Uterus (tissue), 4 donors: ENCODE measurements around the gene ACAT1. TPM values are rescaled to one million over a fixed set of nuclear protein-coding genes. Genes with fewer than 3 reads are reported as not detected.
"Not testable (repeated sequence)": the region's sequence is repeated elsewhere in the genome, so short reads cannot be mapped to it uniquely, and the experiment has no call there.

Experiments used
- DNase-seq, 2 donors: peaks; one replicate each; pipeline ENCODE4 v3.0.0-alpha.2; 2019 to 2020
- H3K27ac ChIP-seq, 2 donors: fragments of 200-600 bp; sonication (generic); 1 replicate in 1 of 2; 2 replicates in 1 of 2; pipeline ENCODE4 v1.5.1; 2016 to 2018
- H3K27me3 ChIP-seq, 2 donors: fragments of 200-600 bp; sonication (generic); one replicate each; pipeline ENCODE4 v1.5.1; 2018 to 2019; ENCODE audit warnings: control low read depth in 1 of 2
- H3K36me3 ChIP-seq, 2 donors: fragments of 200-600 bp; sonication (generic); one replicate each; pipeline ENCODE4 v1.5.1; 2019; ENCODE audit warnings: control low read depth in 1 of 2
- H3K4me1 ChIP-seq, 2 donors: fragments of 200-600 bp; sonication (generic); one replicate each; pipeline ENCODE4 v1.5.1; 2018 to 2019; ENCODE audit warnings: control low read depth in 1 of 2
- H3K4me3 ChIP-seq, 2 donors: fragments of 200-600 bp; sonication (generic); 1 replicate in 1 of 2; 2 replicates in 1 of 2; pipeline ENCODE4 v1.5.1; 2018 to 2019; ENCODE audit warnings: mild to moderate bottlenecking in 1 of 2
- H3K9me3 ChIP-seq, 2 donors: fragments of 200-600 bp; sonication (generic); one replicate each; pipeline ENCODE4 v1.5.1; 2019; ENCODE audit warnings: control low read depth in 1 of 2
- POLR2A ChIP-seq, 2 donors: fragments of 450-650 bp; IDR thresholded peaks; one replicate each; pipeline ENCODE4 v1.6.1; 2016; ENCODE audit warnings: antibody characterized with exemption in 2 of 2, mild to moderate bottlenecking in 1 of 2, moderate library complexity in 1 of 2
- intact Hi-C: fragments of 100-400 bp; cut with DNase I; formaldehyde crosslinking; loops from one replicate; pipeline ENCODE4 v1.15.1; 2023; ENCODE audit warnings: low total_unique reads
- total RNA-seq, 4 donors: library from RNA; depleted of rRNA in 3 of 4; stranded (reverse); fragments of >200 nt in 3 of 4; gene quantifications; one replicate each; pipeline versions ENCODE4 v1.1.0 to v1.2.4, GENCODE V29; 2014 to 2023
- TF ChIP-seq, protein P1 (sequence below), 4 experiments: fragments of 200-600 bp in 2 of 4; fragments of 450-650 bp in 2 of 4; sonication (generic) in 2 of 4; IDR thresholded peaks; one replicate each; pipeline ENCODE4 v1.5.1; 2016 to 2019; ENCODE audit warnings: antibody characterized with exemption in 4 of 4, mild to moderate bottlenecking in 2 of 4, moderate library complexity in 1 of 4
- donor health status: DM: yes; HTN: yes; CAD: no.

Gene ACAT1
- total RNA-seq, 4 donors from 2014 or later = 50.9 to 86.2 (median 70.9) TPM

- TF ChIP-seq, protein P1, sequence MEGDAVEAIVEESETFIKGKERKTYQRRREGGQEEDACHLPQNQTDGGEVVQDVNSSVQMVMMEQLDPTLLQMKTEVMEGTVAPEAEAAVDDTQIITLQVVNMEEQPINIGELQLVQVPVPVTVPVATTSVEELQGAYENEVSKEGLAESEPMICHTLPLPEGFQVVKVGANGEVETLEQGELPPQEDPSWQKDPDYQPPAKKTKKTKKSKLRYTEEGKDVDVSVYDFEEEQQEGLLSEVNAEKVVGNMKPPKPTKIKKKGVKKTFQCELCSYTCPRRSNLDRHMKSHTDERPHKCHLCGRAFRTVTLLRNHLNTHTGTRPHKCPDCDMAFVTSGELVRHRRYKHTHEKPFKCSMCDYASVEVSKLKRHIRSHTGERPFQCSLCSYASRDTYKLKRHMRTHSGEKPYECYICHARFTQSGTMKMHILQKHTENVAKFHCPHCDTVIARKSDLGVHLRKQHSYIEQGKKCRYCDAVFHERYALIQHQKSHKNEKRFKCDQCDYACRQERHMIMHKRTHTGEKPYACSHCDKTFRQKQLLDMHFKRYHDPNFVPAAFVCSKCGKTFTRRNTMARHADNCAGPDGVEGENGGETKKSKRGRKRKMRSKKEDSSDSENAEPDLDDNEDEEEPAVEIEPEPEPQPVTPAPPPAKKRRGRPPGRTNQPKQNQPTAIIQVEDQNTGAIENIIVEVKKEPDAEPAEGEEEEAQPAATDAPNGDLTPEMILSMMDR (IDR thresholded peaks at IDR 0.05) = peak in 3 of 4 experiments; percentile 19 to 39 (median 34)
- TF ChIP-seq POLR2A (IDR thresholded peaks at IDR 0.05) = no peak
- no peak for DNase-seq
- no peaks in the 10 kb centered on the region for H3K36me3 ChIP-seq
- H3K4me3 ChIP-seq = no peak overlapping the region
- H3K4me1 ChIP-seq = peaks cover 0 to 6% of the 10 kb centered on the region in 2 donors
- no peak overlapping the region for H3K27ac ChIP-seq
- H3K9me3 ChIP-seq = no peaks in the 10 kb centered on the region
- intact Hi-C loops = no loop called here
- no peaks in the 10 kb centered on the region for H3K27me3 ChIP-seq
These were observed 3.5 kb upstream of the ACAT1 start for GRCh38 chr11:108117746-108118371.

- intact Hi-C loops, H3K27me3 ChIP-seq, H3K4me1 ChIP-seq, H3K9me3 ChIP-seq, H3K36me3 ChIP-seq, DNase-seq: not testable (repeated sequence)
- H3K4me3 ChIP-seq = peak overlapping the region; percentile 83 to 88
- peak overlapping the region; percentile 92 to 96 for H3K27ac ChIP-seq
These were observed 462 bp upstream of the ACAT1 start for GRCh38 chr11:108120936-108121273.

GRCh38 chr11:108122166-108122628, 830 bp downstream of the ACAT1 start:
- Histone ChIP-seq H3K4me3 (peak overlapping the region; percentile 83 to 88), H3K4me1 (no peaks in the 10 kb centered on the region), H3K36me3 (no peaks in the 10 kb centered on the region), H3K27ac (peak overlapping the region; percentile 92 to 96), H3K9me3 (no peaks in the 10 kb centered on the region), H3K27me3 (no peaks in the 10 kb centered on the region)
- no peak for TF ChIP-seq POLR2A (IDR thresholded peaks at IDR 0.05)
- TF ChIP-seq, protein P1 (IDR thresholded peaks at IDR 0.05) = no peak
- intact Hi-C loops = no loop called here
- peak in 1 of 2 donors; percentile 27 for DNase-seq

GRCh38 chr11:108125096-108125495, 3.7 kb downstream of the ACAT1 start:
- DNase-seq = no peak
- Histone ChIP-seq H3K27me3 (no peaks in the 10 kb centered on the region), H3K9me3 (no peaks in the 10 kb centered on the region), H3K27ac (no peak overlapping the region), H3K4me1 (no peaks in the 10 kb centered on the region), H3K4me3 (no peak overlapping the region), H3K36me3 (no peaks in the 10 kb centered on the region)
- TF ChIP-seq, protein P1 (IDR thresholded peaks at IDR 0.05) = no peak
- no peak for TF ChIP-seq POLR2A (IDR thresholded peaks at IDR 0.05)
- intact Hi-C loops = no loop called here

DNA sequence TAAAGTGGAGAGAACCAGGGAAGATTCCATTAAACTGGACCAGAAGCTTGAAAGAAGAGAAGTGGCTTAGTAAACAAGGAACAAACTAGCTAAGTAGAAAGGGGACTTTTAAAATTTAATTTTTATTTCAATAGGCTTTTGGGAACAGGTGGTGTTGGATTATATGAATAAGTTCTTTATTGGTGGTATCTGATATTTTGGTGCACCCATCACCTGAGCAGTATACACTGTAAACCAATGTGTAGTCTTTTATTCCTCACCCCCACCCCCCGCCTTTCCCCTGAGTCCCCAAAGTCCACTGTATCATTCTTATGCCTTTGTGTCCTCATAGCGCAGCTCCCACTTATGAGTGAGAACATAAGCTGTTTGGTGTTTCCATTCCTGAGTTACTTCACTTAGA, 7.4 kb downstream of the ACAT1 start:
- Histone ChIP-seq H3K27me3 (no peaks in the 10 kb centered on the region), H3K27ac (no peak overlapping the region), H3K36me3 (no peaks in the 10 kb centered on the region), H3K4me3 (no peak overlapping the region), H3K4me1 (no peaks in the 10 kb centered on the region), H3K9me3 (no peaks in the 10 kb centered on the region)
- DNase-seq = no peak
- intact Hi-C loops = no loop called here
- no peak for TF ChIP-seq POLR2A (IDR thresholded peaks at IDR 0.05)
- TF ChIP-seq, protein P1 (IDR thresholded peaks at IDR 0.05) = no peak

DNA sequence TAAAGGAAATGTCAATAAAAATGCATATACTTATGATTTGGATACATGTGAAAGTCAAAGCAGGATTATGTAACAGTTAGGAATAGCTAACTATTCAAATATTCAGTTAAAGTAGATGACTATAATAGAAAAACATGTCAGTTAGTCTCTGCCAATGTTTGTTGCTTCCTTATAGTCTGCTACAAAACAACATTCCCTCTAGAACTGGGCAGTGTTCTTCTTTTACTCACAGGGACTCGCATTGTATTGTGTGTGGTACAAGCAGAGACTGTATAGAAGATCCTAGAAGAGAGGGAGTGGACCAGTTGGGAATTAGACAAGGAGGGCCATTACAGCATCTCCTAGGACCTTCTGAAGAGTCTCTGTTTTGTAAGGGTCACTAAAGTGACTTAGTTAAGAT, 10.6 kb downstream of the ACAT1 start:
- Histone ChIP-seq H3K27ac (no peak overlapping the region), H3K9me3 (no peaks in the 10 kb centered on the region), H3K36me3 (no peaks in the 10 kb centered on the region), H3K27me3 (no peaks in the 10 kb centered on the region), H3K4me1 (no peaks in the 10 kb centered on the region), H3K4me3 (no peak overlapping the region)
- intact Hi-C loops = no loop called here
- TF ChIP-seq POLR2A (IDR thresholded peaks at IDR 0.05) = no peak
- TF ChIP-seq, protein P1 (IDR thresholded peaks at IDR 0.05) = no peak
- DNase-seq = no peak

DNA sequence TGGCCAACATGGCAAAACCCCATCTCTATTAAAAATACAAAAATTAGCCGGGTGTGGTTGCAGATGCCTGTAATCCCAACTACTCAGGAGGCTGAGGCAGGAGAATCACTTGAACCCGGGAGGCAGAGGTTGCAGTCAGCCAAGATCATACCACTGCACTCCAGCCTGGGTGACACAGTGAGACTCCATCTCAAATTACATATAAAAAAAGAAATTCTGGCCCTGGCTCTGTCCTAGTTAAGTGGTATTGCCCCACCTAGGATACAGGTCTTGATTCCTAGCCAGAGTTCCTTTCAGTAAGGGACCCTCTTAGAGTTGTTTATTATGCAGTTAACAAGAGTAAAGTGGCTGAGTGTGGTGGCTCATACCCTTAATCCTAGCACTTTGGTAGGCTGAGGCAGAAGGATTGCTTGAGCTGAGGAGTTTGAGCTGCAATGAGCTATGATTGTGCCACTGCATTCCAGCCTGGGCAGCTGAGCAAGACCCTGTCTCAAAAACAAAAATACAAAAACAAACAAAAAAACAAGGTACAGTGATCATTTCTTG, 11.7 kb downstream of the ACAT1 start:
- H3K27ac ChIP-seq, H3K4me1 ChIP-seq: not testable (repeated sequence)

More for the DNA sequence above, 11.7 kb downstream of the ACAT1 start:
- intact Hi-C loops, H3K9me3 ChIP-seq, H3K27me3 ChIP-seq, H3K36me3 ChIP-seq, H3K4me3 ChIP-seq, DNase-seq: not testable (repeated sequence)
